ENCODE data around the gene TRMT112. TPM values are rescaled to one million over a fixed set of nuclear protein-coding genes. Genes with fewer than 3 reads are reported as not detected.
A peak's percentile ranks its signal among the peaks of the same experiment; 100 is the strongest.

Gene TRMT112
- total RNA-seq, 3 donors from 2014 or later = 206 to 266 (median 262) TPM

- intact Hi-C loops (cut with DNase I; ENCODE audit: low total_unique reads) = no loop called here
- peak in 1 of 2 donors; percentile 40 for DNase-seq (ENCODE audit: low spot score in 2 of 2)
- Histone ChIP-seq H3K36me3 (no peaks in the 10 kb centered on the region), H3K9me3 (no peaks in the 10 kb centered on the region), H3K27me3 (peaks cover 0 to 4% of the 10 kb centered on the region in 2 donors), H3K4me3 (peak overlapping the region; percentile 84 to 91 (median 91)), H3K27ac (peak overlapping the region; percentile 93 to 98), H3K4me1 (peaks cover 5 to 22% of the 10 kb centered on the region in 2 donors)
- TF ChIP-seq CTCF (IDR thresholded peaks at IDR 0.05) (no peak), POLR2AphosphoS5 (IDR thresholded peaks at IDR 0.05) (no peak), POLR2A (IDR thresholded peaks at IDR 0.05) (no peak)
Measured at GRCh38 chr11:64285885-64286800, 31.2 kb downstream of the TRMT112 start.

- intact Hi-C loops (cut with DNase I; ENCODE audit: low total_unique reads) = no loop called here
- H3K4me1 ChIP-seq = peaks cover 3 to 21% of the 10 kb centered on the region in 2 donors
- H3K9me3 ChIP-seq = no peaks in the 10 kb centered on the region
- H3K36me3 ChIP-seq = no peaks in the 10 kb centered on the region
- H3K27me3 ChIP-seq = no peaks in the 10 kb centered on the region
- H3K27ac ChIP-seq = peak within 1 kb of the TSS; percentile 93 to 98
- H3K4me3 ChIP-seq = peak within 1 kb of the TSS; percentile 84 to 91 (median 91)
- peak; percentile 81 to 90 for DNase-seq (ENCODE audit: low spot score in 2 of 2)
- peak in 2 of 3 donors; percentile 31 to 60 for TF ChIP-seq POLR2AphosphoS5 (IDR thresholded peaks at IDR 0.05)
- no peak for TF ChIP-seq CTCF (IDR thresholded peaks at IDR 0.05)
- peak; percentile 3 for TF ChIP-seq POLR2A (IDR thresholded peaks at IDR 0.05)
Measured at GRCh38 chr11:64284962-64285884, 32.1 kb downstream of the TRMT112 start, which contains the start of gene GPR137. Gene GPR137 (plus strand): TSS chr11:64285848. CDS start chr11:64286525, 677 bp downstream.

- intact Hi-C loops (cut with DNase I; ENCODE audit: low total_unique reads) = no loop called here
- H3K36me3 ChIP-seq = no peaks in the 10 kb centered on the region
- DNase-seq (ENCODE audit: low spot score in 2 of 2) = peak; percentile 95 to 96
- peak within 1 kb of the TSS; percentile 93 to 98 for H3K27ac ChIP-seq
- no peaks in the 10 kb centered on the region for H3K27me3 ChIP-seq
- no peaks in the 10 kb centered on the region for H3K9me3 ChIP-seq
- peak in 1 of 3 donors; percentile 25 for TF ChIP-seq POLR2AphosphoS5 (IDR thresholded peaks at IDR 0.05)
- TF ChIP-seq POLR2A (IDR thresholded peaks at IDR 0.05) = peak; percentile 12
- no peak for TF ChIP-seq CTCF (IDR thresholded peaks at IDR 0.05)
- H3K4me1 ChIP-seq = peaks cover 3 to 21% of the 10 kb centered on the region in 2 donors
- peak within 1 kb of the TSS; percentile 84 to 91 (median 91) for H3K4me3 ChIP-seq
Measured at GRCh38 chr11:64284048-64284961, 33.1 kb downstream of the TRMT112 start, which contains the start of gene BAD. Gene BAD (minus strand): TSS chr11:64284665. CDS start chr11:64284368, 297 bp downstream.

- no peak for DNase-seq (ENCODE audit: low spot score in 2 of 2)
- Histone ChIP-seq H3K4me3 (peak overlapping the region in 2 of 3 donors; percentile 91), H3K36me3 (no peaks in the 10 kb centered on the region), H3K9me3 (no peaks in the 10 kb centered on the region), H3K27me3 (no peaks in the 10 kb centered on the region), H3K27ac (peak overlapping the region in 1 of 2 donors; percentile 25), H3K4me1 (peaks cover 3 to 21% of the 10 kb centered on the region in 2 donors)
- no peak for TF ChIP-seq POLR2A (IDR thresholded peaks at IDR 0.05)
- TF ChIP-seq CTCF (IDR thresholded peaks at IDR 0.05) = no peak
- intact Hi-C loops (cut with DNase I; ENCODE audit: low total_unique reads) = no loop called here
Measured at GRCh38 chr11:64283092-64283491, 34.3 kb downstream of the TRMT112 start.
